ENCODE results near the gene GAA. TPM values are rescaled to one million over a fixed set of nuclear protein-coding genes. Genes with fewer than 3 reads are reported as not detected.
"Not testable (repeated sequence)": the region's sequence is repeated elsewhere in the genome, so short reads cannot be mapped to it uniquely, and the experiment has no call there.

GAA gene
- total RNA-seq, 1 donor = 74.7 TPM

GRCh38 chr17:80071116-80071841 lies 30.1 kb upstream of the GAA start:
- no peaks in the 10 kb centered on the region for H3K4me1 ChIP-seq (ENCODE audit: insufficient read depth, low read length)
- H3K4me3 ChIP-seq (ENCODE audit: low read length) = no peak overlapping the region
- no peaks in the 10 kb centered on the region for H3K9me3 ChIP-seq (ENCODE audit: low read depth, low read length)
- H3K27me3 ChIP-seq (ENCODE audit: insufficient read depth, low read length) = no peaks in the 10 kb centered on the region

GRCh38 chr17:80072410-80072809 lies 29.0 kb upstream of the GAA start:
- no peaks in the 10 kb centered on the region for H3K4me1 ChIP-seq (ENCODE audit: insufficient read depth, low read length)
- no peaks in the 10 kb centered on the region for H3K27me3 ChIP-seq (ENCODE audit: insufficient read depth, low read length)
- no peak overlapping the region for H3K4me3 ChIP-seq (ENCODE audit: low read length)
- no peaks in the 10 kb centered on the region for H3K9me3 ChIP-seq (ENCODE audit: low read depth, low read length)

- no peak overlapping the region for H3K4me3 ChIP-seq (ENCODE audit: low read length)
- H3K4me1 ChIP-seq (ENCODE audit: insufficient read depth, low read length) = peaks cover 3% of the 10 kb centered on the region
- H3K9me3 ChIP-seq (ENCODE audit: low read depth, low read length) = no peaks in the 10 kb centered on the region
- H3K27me3 ChIP-seq (ENCODE audit: insufficient read depth, low read length) = no peaks in the 10 kb centered on the region
Measured at GRCh38 chr17:80080081-80080480, 21.3 kb upstream of the GAA start.

GRCh38 chr17:80081596-80081995 lies 19.8 kb upstream of the GAA start:
- Histone ChIP-seq H3K27me3 (ENCODE audit: insufficient read depth, low read length) (no peaks in the 10 kb centered on the region), H3K9me3 (ENCODE audit: low read depth, low read length) (no peaks in the 10 kb centered on the region), H3K4me3 (ENCODE audit: low read length) (no peak overlapping the region), H3K4me1 (ENCODE audit: insufficient read depth, low read length) (peaks cover 3% of the 10 kb centered on the region)

- no peak overlapping the region for H3K4me3 ChIP-seq (ENCODE audit: low read length)
- peaks cover 3% of the 10 kb centered on the region for H3K4me1 ChIP-seq (ENCODE audit: insufficient read depth, low read length)
- no peaks in the 10 kb centered on the region for H3K27me3 ChIP-seq (ENCODE audit: insufficient read depth, low read length)
- no peaks in the 10 kb centered on the region for H3K9me3 ChIP-seq (ENCODE audit: low read depth, low read length)
Measured at GRCh38 chr17:80082403-80083135, 18.8 kb upstream of the GAA start.

- Histone ChIP-seq H3K4me3 (ENCODE audit: low read length) (no peak overlapping the region), H3K9me3 (ENCODE audit: low read depth, low read length) (no peaks in the 10 kb centered on the region), H3K4me1 (ENCODE audit: insufficient read depth, low read length) (peaks cover 3% of the 10 kb centered on the region), H3K27me3 (ENCODE audit: insufficient read depth, low read length) (no peaks in the 10 kb centered on the region)
Measured at GRCh38 chr17:80083136-80083661, 18.2 kb upstream of the GAA start.

GRCh38 chr17:80084773-80085172 lies 16.6 kb upstream of the GAA start:
- Histone ChIP-seq H3K9me3 (ENCODE audit: low read depth, low read length) (no peaks in the 10 kb centered on the region), H3K27me3 (ENCODE audit: insufficient read depth, low read length) (no peaks in the 10 kb centered on the region), H3K4me1 (ENCODE audit: insufficient read depth, low read length) (peaks cover 3% of the 10 kb centered on the region), H3K4me3 (ENCODE audit: low read length) (no peak overlapping the region)

- H3K27me3 ChIP-seq (ENCODE audit: insufficient read depth, low read length) = no peaks in the 10 kb centered on the region
- H3K4me1 ChIP-seq (ENCODE audit: insufficient read depth, low read length) = peaks cover 3% of the 10 kb centered on the region
- H3K4me3 ChIP-seq (ENCODE audit: low read length) = no peak overlapping the region
- no peaks in the 10 kb centered on the region for H3K9me3 ChIP-seq (ENCODE audit: low read depth, low read length)
Measured at GRCh38 chr17:80086081-80086480, 15.3 kb upstream of the GAA start.

- no peak overlapping the region for H3K4me3 ChIP-seq (ENCODE audit: low read length)
- peaks cover 6% of the 10 kb centered on the region for H3K4me1 ChIP-seq (ENCODE audit: insufficient read depth, low read length)
- H3K9me3 ChIP-seq (ENCODE audit: low read depth, low read length) = no peaks in the 10 kb centered on the region
- H3K27me3 ChIP-seq (ENCODE audit: insufficient read depth, low read length) = no peaks in the 10 kb centered on the region
Measured at GRCh38 chr17:80086616-80087015, 14.8 kb upstream of the GAA start.

- H3K4me1 ChIP-seq (ENCODE audit: insufficient read depth, low read length) = peaks cover 16% of the 10 kb centered on the region
- no peaks in the 10 kb centered on the region for H3K27me3 ChIP-seq (ENCODE audit: insufficient read depth, low read length)
- H3K9me3 ChIP-seq (ENCODE audit: low read depth, low read length) = no peaks in the 10 kb centered on the region
- H3K4me3 ChIP-seq (ENCODE audit: low read length) = no peak overlapping the region
Measured at GRCh38 chr17:80087346-80088265, 13.8 kb upstream of the GAA start.

- H3K27me3 ChIP-seq (ENCODE audit: insufficient read depth, low read length) = no peaks in the 10 kb centered on the region
- peaks cover 31% of the 10 kb centered on the region for H3K4me1 ChIP-seq (ENCODE audit: insufficient read depth, low read length)
- no peaks in the 10 kb centered on the region for H3K9me3 ChIP-seq (ENCODE audit: low read depth, low read length)
- H3K4me3 ChIP-seq (ENCODE audit: low read length) = no peak overlapping the region
Measured at GRCh38 chr17:80089762-80090161, 11.6 kb upstream of the GAA start.

GRCh38 chr17:80090164-80090563 lies 11.2 kb upstream of the GAA start:
- H3K4me3 ChIP-seq (ENCODE audit: low read length); H3K9me3 ChIP-seq (ENCODE audit: low read depth, low read length); H3K27me3 ChIP-seq (ENCODE audit: insufficient read depth, low read length): not testable (repeated sequence)
- peaks cover 31% of the 10 kb centered on the region for H3K4me1 ChIP-seq (ENCODE audit: insufficient read depth, low read length)

- Histone ChIP-seq H3K4me1 (ENCODE audit: insufficient read depth, low read length) (peaks cover 31% of the 10 kb centered on the region), H3K4me3 (ENCODE audit: low read length) (no peak overlapping the region), H3K9me3 (ENCODE audit: low read depth, low read length) (no peaks in the 10 kb centered on the region), H3K27me3 (ENCODE audit: insufficient read depth, low read length) (no peaks in the 10 kb centered on the region)
Measured at GRCh38 chr17:80091376-80091775, 10.0 kb upstream of the GAA start.

GRCh38 chr17:80092959-80093358 lies 8.4 kb upstream of the GAA start:
- Histone ChIP-seq H3K27me3 (ENCODE audit: insufficient read depth, low read length) (no peaks in the 10 kb centered on the region), H3K4me1 (ENCODE audit: insufficient read depth, low read length) (peaks cover 31% of the 10 kb centered on the region), H3K9me3 (ENCODE audit: low read depth, low read length) (no peaks in the 10 kb centered on the region), H3K4me3 (ENCODE audit: low read length) (no peak overlapping the region)

All from mononuclear cell (primary cell).